WI38 (cell line): ENCODE data around the gene CCDC172.

ENCODE experiments used
- H3K4me3 ChIP-seq: 2 replicates; pipeline ENCODE4 v1.5.1; 2011; ENCODE audit warnings: low read depth, mild to moderate bottlenecking, control low read depth, low read length
- CTCF ChIP-seq: IDR thresholded peaks from 2 replicates; pipeline ENCODE4 v1.5.1; 2012; ENCODE audit warnings: low read depth, mild to moderate bottlenecking, control low read depth, low read length

Gene CCDC172

DNA sequence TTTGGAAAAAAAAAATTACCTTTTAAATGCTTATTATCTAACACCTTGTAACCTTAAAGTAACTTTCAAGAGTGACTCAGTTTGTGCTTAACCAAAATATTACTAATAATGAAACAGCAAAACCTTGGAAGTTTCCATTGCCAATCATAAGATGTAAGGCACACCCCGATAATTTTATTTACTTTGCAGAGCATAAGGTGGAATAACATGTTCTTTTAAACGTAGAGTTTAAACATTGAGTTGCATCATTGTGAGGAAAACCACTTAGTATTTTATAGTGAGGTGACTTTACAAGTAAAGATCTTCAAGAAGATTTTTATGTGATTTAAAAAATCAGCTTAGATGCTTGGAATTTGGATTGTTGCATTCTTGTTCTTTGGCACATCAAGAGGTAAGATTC lies 103.4 kb downstream of the CCDC172 start, which contains the start of gene PNLIPRP3:
Gene PNLIPRP3 (plus strand): TSS at position 177 of the 400 bp plus-strand sequence. CDS start 166 bp downstream, at position 343.
- H3K4me3 ChIP-seq: no peak within 1 kb of the TSS
- no peak for TF ChIP-seq CTCF

DNA sequence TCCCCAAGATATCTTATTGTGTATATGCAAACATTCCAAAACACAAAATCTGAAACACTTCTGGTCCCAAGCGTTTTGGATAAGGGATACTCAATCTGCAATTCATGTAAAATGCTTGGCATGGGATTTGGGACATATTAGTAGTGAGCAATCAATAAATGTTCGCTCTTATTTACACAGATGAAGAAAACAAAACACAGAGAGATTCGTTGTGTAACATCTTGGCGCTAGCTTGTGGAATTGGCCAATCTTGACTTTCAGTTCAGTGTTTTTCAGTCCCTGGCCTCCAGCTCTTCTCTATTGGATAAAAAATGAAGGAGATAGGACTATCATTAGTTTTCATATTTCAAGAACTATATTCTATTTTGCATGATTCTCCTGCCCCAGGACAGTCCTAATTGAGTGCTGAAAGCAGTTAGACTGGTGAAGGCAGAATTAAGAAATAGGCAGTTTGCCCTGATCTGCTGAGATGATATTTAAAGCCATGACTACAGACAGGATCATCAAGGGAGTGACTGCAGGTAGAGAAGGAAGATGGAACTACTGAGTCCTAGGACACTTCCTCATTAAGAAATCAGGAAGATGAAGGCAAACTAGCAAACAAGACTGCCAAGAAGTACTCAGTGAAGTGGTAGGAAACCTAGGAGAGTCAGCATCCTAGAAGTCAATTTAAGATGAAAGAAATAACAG lies 105.2 kb downstream of the CCDC172 start:
- no peak for TF ChIP-seq CTCF
- no peak overlapping the region for H3K4me3 ChIP-seq
